Testis (tissue), 2 donors: ENCODE results near the gene KLHL40.

Experiments
- CTCF ChIP-seq, 3 experiments: fragments of 450-650 bp in 2 of 3; fragments of 200-600 bp in 1 of 3; sonication (generic) in 1 of 3; IDR thresholded peaks; one replicate each; pipeline ENCODE4 v1.5.1; 2016 to 2019; ENCODE audit warnings: antibody characterized with exemption in 3 of 3, mild to moderate bottlenecking in 2 of 3, moderate library complexity in 1 of 3
- POLR2A ChIP-seq: fragments of 450-650 bp; IDR thresholded peaks from one replicate; pipeline ENCODE4 v1.6.1; 2017; ENCODE audit warnings: antibody characterized with exemption, mild to moderate bottlenecking, moderate library complexity

GRCh38 chr3:42685891-42686820 is 819 bp downstream of the KLHL40 start:
- TF ChIP-seq CTCF (IDR thresholded peaks at IDR 0.05): no peak
- TF ChIP-seq POLR2A: no peak
